Breast epithelium (tissue), 3 donors: ENCODE measurements around the gene MYO1F.

Source experiments
- CTCF ChIP-seq, 3 donors: fragments of 450-650 bp; IDR thresholded peaks; one replicate each; pipeline ENCODE4 v1.5.1; 2016 to 2017; ENCODE audit warnings: antibody characterized with exemption in 3 of 3, mild to moderate bottlenecking in 3 of 3, moderate library complexity in 3 of 3
- POLR2A ChIP-seq: fragments of 450-650 bp; IDR thresholded peaks from one replicate; pipeline ENCODE4 v1.6.1; 2016; ENCODE audit warnings: antibody characterized with exemption, mild to moderate bottlenecking, moderate library complexity
- POLR2AphosphoS5 ChIP-seq, 3 donors: sonication (generic); formaldehyde crosslinking; IDR thresholded peaks; one replicate each; pipeline ENCODE4 v1.6.1; 2017; ENCODE audit warnings: antibody characterized with exemption in 3 of 3

- TF ChIP-seq POLR2AphosphoS5 (IDR thresholded peaks at IDR 0.05) (no peak), POLR2A (no peak), CTCF (IDR thresholded peaks at IDR 0.05) (no peak)
Observed at GRCh38 chr19:8501516-8501915, 75.7 kb downstream of the MYO1F start.
